GM12873 (cell line): Measurements from ENCODE around the gene CSNK2A1.

ENCODE experiments used
- TF ChIP-seq, protein P1 (sequence below): IDR thresholded peaks from 2 replicates; pipeline ENCODE4 v1.5.1; 2012; ENCODE audit warnings: low read depth, mild to moderate bottlenecking, moderate library complexity, low read length, control low read depth; ENCODE audit not compliant: insufficient read depth; ENCODE audit errors: missing control alignments

CSNK2A1 gene

DNA sequence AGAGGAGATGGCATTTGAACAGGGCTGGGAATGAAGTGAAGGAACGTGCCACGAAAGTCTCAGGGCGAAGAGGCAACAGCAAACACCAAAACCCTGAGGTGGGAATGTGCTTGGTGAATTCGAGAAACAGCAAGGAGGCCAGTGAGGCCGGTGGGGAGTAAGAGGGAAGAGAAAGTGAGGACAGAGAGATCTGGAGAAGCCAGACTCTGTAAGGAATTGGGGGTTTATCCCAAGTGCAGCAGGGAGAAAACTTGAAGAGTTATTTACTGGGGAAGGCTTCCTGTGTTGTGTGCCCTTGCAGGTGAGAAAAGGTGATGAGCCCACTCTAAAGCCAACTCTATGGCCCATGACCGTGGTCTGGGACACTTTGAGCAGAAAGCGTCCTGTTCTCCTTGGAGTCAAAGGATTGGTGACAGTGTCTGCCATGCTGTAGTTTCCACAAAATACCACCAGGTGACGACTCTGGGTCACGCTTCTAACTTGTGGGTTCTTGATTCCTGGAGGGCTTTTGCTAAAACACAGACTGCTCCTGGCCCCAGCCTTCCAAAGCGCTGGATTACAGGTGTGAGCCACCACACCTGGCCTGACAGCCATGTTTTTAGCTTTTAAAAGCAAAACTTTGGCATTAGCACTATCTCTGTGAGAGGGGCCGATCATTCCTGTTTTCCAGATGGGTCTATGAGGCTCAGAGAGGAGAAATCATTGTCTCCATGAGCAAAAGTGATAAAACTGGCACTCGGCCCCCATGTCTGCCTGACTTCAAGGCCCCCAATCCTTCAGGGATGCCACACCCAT lies 18.0 kb upstream of the CSNK2A1 start:
- TF ChIP-seq, protein P1, sequence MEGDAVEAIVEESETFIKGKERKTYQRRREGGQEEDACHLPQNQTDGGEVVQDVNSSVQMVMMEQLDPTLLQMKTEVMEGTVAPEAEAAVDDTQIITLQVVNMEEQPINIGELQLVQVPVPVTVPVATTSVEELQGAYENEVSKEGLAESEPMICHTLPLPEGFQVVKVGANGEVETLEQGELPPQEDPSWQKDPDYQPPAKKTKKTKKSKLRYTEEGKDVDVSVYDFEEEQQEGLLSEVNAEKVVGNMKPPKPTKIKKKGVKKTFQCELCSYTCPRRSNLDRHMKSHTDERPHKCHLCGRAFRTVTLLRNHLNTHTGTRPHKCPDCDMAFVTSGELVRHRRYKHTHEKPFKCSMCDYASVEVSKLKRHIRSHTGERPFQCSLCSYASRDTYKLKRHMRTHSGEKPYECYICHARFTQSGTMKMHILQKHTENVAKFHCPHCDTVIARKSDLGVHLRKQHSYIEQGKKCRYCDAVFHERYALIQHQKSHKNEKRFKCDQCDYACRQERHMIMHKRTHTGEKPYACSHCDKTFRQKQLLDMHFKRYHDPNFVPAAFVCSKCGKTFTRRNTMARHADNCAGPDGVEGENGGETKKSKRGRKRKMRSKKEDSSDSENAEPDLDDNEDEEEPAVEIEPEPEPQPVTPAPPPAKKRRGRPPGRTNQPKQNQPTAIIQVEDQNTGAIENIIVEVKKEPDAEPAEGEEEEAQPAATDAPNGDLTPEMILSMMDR = peak; percentile 100

DNA sequence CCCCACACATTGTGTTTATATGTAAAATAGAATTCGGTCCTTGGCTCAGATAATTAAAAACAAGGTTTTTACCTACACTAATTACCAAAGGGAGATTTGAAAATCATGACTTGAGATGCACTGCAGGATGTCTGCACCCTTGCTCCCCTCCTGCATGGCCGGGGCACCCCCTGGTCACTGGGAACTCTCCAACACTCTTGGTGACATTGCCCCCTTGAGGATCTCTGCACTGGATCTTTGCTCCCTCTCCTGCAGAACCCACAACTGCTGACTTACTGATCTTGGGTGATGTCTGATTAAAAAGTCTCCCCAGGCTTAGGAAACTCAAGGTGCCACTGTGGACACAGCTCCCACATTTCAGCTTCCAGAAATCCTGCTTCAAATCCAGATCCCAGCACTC lies 17.1 kb upstream of the CSNK2A1 start:
- TF ChIP-seq, protein P1 = no peak

GRCh38 chr20:558117-558516 lies 14.5 kb upstream of the CSNK2A1 start:
- TF ChIP-seq, protein P1 = no peak

DNA sequence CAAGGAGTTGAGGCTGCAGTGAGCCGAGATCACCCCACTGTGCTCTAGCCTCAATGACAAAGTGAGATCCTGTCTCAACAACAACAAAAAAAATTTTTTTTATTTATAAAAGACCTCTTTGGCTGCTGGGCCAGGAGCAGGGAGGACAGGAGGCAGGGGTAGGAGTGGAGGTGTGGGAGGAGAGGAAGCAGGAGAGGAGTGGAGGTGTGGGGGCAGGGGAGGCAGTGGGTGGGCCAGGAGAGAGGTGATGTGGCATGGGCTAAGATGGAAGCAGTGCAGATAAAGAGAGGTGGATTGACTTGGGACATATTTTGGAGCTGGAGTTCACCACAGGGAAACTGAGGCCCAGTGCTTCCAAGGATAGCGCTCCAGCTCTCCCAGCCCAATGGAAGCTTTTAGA lies 13.4 kb upstream of the CSNK2A1 start:
- TF ChIP-seq, protein P1 = no peak

DNA sequence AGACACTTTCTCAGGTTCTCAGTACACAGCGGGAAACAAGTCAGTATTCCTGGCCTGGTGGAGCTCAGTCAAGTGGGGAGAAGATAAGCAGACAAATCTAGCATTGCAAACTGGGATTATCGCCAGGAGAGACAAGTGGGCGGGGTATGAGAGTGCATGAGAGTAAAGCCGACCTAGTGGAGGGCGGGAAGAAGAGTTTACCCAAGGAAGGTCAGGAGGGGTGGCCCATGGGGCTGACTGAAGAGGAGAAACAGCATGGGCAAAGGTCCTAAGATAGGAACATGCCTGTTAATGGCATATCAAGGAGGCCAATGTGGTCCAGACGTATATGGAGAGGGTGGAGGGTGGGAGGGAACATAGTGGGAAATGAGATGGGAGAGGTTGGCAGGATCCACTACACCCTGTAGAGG lies 12.4 kb upstream of the CSNK2A1 start:
- TF ChIP-seq, protein P1 = no peak

- TF ChIP-seq, protein P1 = no peak
These were observed 7.0 kb upstream of the CSNK2A1 start for GRCh38 chr20:550611-551010.

DNA sequence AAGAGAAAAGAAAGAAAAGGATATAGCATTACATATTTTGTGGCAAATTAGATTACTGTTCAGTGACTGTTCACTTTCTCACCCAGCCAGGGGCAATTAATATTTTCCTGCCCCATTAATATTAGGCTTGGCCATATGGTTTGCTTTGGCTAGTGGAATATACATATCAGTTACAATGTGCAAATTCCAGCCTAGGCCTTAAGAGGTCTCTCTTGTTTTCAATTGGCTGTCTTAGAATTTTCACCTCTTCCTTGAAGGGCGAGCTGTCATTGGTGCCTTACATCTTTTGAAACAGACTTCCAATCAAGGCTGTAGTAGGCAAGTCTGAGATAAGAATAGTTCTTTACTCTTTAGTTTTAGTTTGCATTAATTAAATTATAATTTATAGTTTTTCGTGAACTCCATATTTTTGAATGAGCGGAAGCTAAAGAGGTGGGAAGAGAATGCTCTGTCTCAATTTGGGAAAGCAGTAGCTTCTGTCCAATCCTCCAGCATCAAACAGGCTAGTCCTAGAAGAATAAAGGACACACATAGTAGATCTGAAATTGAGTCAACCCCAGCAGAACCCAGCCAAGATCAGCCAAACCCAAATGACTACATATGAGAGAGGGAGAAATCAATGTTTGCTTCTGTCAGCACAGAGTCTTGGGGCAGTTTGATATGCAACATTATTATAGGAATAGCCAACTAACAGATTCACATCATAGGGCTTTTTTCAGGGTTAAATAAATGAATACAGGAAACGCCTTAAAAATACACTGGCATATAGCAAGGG lies 6.3 kb upstream of the CSNK2A1 start:
- TF ChIP-seq, protein P1 = no peak
